ENCODE results near the gene PKP2.
"Not testable (repeated sequence)": the region's sequence is repeated elsewhere in the genome, so short reads cannot be mapped to it uniquely, and the experiment has no call there.

PKP2 gene

GRCh38 chr12:32895688-32896431 is 717 bp downstream of the PKP2 start:
- DNase-seq (ENCODE audit: low spot score) = no peak

- no peak for DNase-seq (ENCODE audit: low spot score)
Observed at GRCh38 chr12:32894566-32894965, 2.0 kb downstream of the PKP2 start.

GRCh38 chr12:32893458-32893857 is 3.1 kb downstream of the PKP2 start:
- no peak for DNase-seq (ENCODE audit: low spot score)

- no peak for DNase-seq (ENCODE audit: low spot score)
Observed at GRCh38 chr12:32893043-32893442, 3.5 kb downstream of the PKP2 start.

- not testable (repeated sequence) for DNase-seq (ENCODE audit: low spot score)
Observed at GRCh38 chr12:32892369-32892768, 4.2 kb downstream of the PKP2 start.

GRCh38 chr12:32891956-32892355 is 4.6 kb downstream of the PKP2 start:
- DNase-seq (ENCODE audit: low spot score) = no peak

GRCh38 chr12:32891526-32891925 is 5.1 kb downstream of the PKP2 start:
- no peak for DNase-seq (ENCODE audit: low spot score)

- no peak for DNase-seq (ENCODE audit: low spot score)
Observed at GRCh38 chr12:32889011-32889760, 7.4 kb downstream of the PKP2 start.

GRCh38 chr12:32887058-32887457 is 9.5 kb downstream of the PKP2 start:
- DNase-seq (ENCODE audit: low spot score) = no peak

- no peak for DNase-seq (ENCODE audit: low spot score)
Observed at GRCh38 chr12:32885831-32886230, 10.7 kb downstream of the PKP2 start.

- no peak for DNase-seq (ENCODE audit: low spot score)
Observed at GRCh38 chr12:32884962-32885361, 11.6 kb downstream of the PKP2 start.

- DNase-seq (ENCODE audit: low spot score) = no peak
Observed at GRCh38 chr12:32881702-32882101, 14.9 kb downstream of the PKP2 start.

- DNase-seq (ENCODE audit: low spot score) = no peak
Observed at GRCh38 chr12:32881107-32881506, 15.5 kb downstream of the PKP2 start.

- DNase-seq (ENCODE audit: low spot score) = not testable (repeated sequence)
Observed at GRCh38 chr12:32879066-32879465, 17.5 kb downstream of the PKP2 start.

- DNase-seq (ENCODE audit: low spot score) = no peak
Observed at GRCh38 chr12:32877601-32878459, 18.7 kb downstream of the PKP2 start.

- DNase-seq (ENCODE audit: low spot score) = no peak
Observed at GRCh38 chr12:32876004-32876403, 20.6 kb downstream of the PKP2 start.

- DNase-seq (ENCODE audit: low spot score) = no peak
Observed at GRCh38 chr12:32874975-32875374, 21.6 kb downstream of the PKP2 start.

GRCh38 chr12:32874078-32874477 is 22.5 kb downstream of the PKP2 start:
- DNase-seq (ENCODE audit: low spot score) = no peak

GRCh38 chr12:32872416-32872815 is 24.2 kb downstream of the PKP2 start:
- DNase-seq (ENCODE audit: low spot score) = not testable (repeated sequence)

- no peak for DNase-seq (ENCODE audit: low spot score)
Observed at GRCh38 chr12:32870716-32871115, 25.9 kb downstream of the PKP2 start.

GRCh38 chr12:32868885-32869284 is 27.7 kb downstream of the PKP2 start:
- DNase-seq (ENCODE audit: low spot score) = no peak

GRCh38 chr12:32864731-32865130 is 31.8 kb downstream of the PKP2 start:
- DNase-seq (ENCODE audit: low spot score) = no peak

GRCh38 chr12:32863128-32863527 is 33.4 kb downstream of the PKP2 start:
- DNase-seq (ENCODE audit: low spot score) = no peak
